HEK293T (cell line): ENCODE results near the gene KXD1.

Experiments used
- BHLHE40 ChIP-seq: fragments of 450-650 bp; IDR thresholded peaks from 2 replicates; pipeline ENCODE4 v1.6.1; 2016; ENCODE audit warnings: mild to moderate bottlenecking, moderate library complexity, borderline replicate concordance
- ELF4 ChIP-seq: fragments of 450-650 bp; IDR thresholded peaks from 2 replicates; pipeline ENCODE4 v1.6.1; 2017; ENCODE audit warnings: antibody characterized with exemption
- FOXK2 ChIP-seq: fragments of 450-650 bp; IDR thresholded peaks from 2 replicates; pipeline ENCODE4 v1.6.1; 2016; ENCODE audit warnings: mild to moderate bottlenecking
- FOXM1 ChIP-seq: fragments of 450-650 bp; IDR thresholded peaks from 2 replicates; pipeline ENCODE4 v1.6.1; 2017; ENCODE audit warnings: mild to moderate bottlenecking, borderline replicate concordance
- HDGF ChIP-seq: fragments of 450-650 bp; IDR thresholded peaks from 2 replicates; pipeline ENCODE4 v1.6.1; 2017; ENCODE audit warnings: antibody characterized with exemption, borderline replicate concordance
- NFRKB ChIP-seq: fragments of 450-650 bp; IDR thresholded peaks from 2 replicates; pipeline ENCODE4 v1.6.1; 2016; ENCODE audit warnings: mild to moderate bottlenecking, moderate library complexity
- PKNOX1 ChIP-seq: fragments of 450-650 bp; IDR thresholded peaks from 2 replicates; pipeline ENCODE4 v1.6.1; 2016

DNA sequence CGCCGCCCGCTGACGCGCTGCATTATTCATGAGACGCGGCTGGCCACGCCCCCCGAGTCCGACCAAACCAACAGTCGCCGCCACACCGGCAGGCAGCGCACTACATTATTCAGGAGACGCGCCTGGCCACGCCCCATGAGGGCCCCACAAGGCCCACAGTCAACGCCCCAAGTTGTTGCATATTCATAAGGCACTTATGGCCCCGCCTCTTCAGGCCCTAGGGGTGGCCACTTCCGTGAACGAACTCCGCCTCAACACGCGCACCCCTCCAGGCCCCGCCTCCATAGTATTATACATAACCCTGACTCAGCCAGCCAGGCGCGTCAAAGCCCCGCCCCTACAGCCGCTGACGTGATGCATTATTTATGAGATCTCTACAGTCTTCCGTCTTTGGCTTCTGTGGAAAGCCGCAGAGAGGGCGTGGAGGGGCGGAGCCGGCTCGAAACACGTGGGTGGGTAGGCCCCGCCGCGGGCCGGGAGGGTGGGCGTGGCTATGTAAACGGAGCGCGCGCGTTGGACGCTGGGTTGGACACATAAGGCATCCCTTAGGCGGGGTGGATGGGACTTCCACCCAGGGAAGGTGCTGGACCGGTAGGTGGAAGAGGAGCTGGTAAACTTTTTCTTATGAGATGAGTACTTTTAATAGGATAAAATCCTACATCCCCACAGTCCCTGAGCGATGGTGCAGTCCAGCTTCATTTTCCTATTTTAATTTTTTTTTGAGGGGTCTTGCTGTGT, 35.4 kb upstream of the KXD1 start:
- peak; percentile 61; the same call in 1 of the 2 replicates for TF ChIP-seq ELF4
- no peak for TF ChIP-seq BHLHE40
- no peak for TF ChIP-seq FOXK2
- peak; percentile 98; the same call in 1 of the 2 replicates for TF ChIP-seq HDGF
- TF ChIP-seq FOXM1: no peak
- TF ChIP-seq NFRKB: no peak
- TF ChIP-seq PKNOX1: peak; percentile 96
